ENCODE results near the gene ARHGDIB.

DNA sequence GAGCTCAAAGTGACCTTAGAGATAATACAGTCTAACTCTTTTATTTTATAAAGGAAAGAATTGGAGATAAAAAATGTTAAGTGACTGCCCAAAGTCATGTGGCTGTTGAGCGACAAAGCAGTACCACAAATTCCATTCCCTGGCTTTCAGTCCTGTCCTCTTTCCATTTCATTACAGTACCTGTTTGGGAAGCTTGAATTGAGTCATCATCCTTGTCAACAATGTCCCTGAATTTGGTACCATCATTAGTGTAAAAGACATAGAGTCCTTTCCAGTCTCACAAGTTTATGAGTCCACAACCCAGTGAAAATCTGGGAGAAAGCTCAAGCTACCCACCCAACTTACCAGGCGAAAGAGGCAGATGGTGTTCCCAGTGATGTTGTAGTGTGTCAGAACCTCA lies 26.9 kb downstream of the ARHGDIB start:
- TF ChIP-seq, protein P1, sequence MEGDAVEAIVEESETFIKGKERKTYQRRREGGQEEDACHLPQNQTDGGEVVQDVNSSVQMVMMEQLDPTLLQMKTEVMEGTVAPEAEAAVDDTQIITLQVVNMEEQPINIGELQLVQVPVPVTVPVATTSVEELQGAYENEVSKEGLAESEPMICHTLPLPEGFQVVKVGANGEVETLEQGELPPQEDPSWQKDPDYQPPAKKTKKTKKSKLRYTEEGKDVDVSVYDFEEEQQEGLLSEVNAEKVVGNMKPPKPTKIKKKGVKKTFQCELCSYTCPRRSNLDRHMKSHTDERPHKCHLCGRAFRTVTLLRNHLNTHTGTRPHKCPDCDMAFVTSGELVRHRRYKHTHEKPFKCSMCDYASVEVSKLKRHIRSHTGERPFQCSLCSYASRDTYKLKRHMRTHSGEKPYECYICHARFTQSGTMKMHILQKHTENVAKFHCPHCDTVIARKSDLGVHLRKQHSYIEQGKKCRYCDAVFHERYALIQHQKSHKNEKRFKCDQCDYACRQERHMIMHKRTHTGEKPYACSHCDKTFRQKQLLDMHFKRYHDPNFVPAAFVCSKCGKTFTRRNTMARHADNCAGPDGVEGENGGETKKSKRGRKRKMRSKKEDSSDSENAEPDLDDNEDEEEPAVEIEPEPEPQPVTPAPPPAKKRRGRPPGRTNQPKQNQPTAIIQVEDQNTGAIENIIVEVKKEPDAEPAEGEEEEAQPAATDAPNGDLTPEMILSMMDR (IDR thresholded peaks at IDR 0.05): no peak
- TF ChIP-seq POLR2A (IDR thresholded peaks at IDR 0.05) (no peak), EP300 (IDR thresholded peaks at IDR 0.05) (no peak), POLR2AphosphoS5 (IDR thresholded peaks at IDR 0.05) (no peak)
